ENCODE measurements around the gene SLC30A3. TPM values are rescaled to one million over a fixed set of nuclear protein-coding genes. Genes with fewer than 3 reads are reported as not detected.
A peak's percentile ranks its signal among the peaks of the same experiment; 100 is the strongest.

SLC30A3 gene
- total RNA-seq, 1 donor from 2014 or later = 0.16 TPM

DNA sequence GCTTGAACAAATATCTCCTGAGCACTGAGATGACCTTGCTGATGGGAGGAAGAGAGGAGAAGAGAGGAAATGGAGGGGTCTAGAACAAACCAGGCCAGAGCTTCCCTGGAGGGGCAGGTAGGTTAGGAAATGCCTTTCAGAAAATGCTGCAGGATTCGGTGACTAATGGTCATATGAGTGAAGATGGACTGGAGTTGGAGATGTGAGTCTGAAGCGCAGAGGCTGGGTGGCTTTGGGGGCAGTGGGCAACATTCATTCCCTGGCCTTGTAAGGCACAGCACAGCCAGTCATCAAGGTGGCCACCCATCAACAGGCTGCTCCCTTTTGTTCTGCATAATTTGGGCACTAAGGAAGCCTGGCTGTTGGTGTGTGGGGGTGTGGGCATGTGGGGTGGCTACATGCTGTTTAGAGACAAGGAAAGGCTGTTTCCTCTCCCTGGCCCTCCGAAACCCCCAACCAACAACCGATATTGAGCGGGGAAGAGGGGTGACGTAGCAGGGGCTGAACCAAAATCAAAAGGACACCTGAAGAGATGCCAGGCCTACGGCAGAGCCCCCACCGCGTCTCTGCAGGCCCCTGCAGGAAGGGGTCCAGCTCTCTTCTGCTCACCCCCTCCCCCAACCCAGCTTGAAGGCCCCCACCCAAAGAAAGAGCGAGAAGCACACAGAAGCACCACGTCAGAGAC is 1.5 kb downstream of the SLC30A3 start:
- H3K27me3 Mint-ChIP-seq (ENCODE audit: low read depth, unreplicated experiment) = peaks cover 56% of the 10 kb centered on the region
- no peak overlapping the region for H3K27ac Mint-ChIP-seq (ENCODE audit: unreplicated experiment)
- TF ChIP-seq EZH2 (IDR thresholded peaks at IDR 0.05; ENCODE audit: insufficient read depth, low read length) = no peak
- TF ChIP-seq, protein P1, sequence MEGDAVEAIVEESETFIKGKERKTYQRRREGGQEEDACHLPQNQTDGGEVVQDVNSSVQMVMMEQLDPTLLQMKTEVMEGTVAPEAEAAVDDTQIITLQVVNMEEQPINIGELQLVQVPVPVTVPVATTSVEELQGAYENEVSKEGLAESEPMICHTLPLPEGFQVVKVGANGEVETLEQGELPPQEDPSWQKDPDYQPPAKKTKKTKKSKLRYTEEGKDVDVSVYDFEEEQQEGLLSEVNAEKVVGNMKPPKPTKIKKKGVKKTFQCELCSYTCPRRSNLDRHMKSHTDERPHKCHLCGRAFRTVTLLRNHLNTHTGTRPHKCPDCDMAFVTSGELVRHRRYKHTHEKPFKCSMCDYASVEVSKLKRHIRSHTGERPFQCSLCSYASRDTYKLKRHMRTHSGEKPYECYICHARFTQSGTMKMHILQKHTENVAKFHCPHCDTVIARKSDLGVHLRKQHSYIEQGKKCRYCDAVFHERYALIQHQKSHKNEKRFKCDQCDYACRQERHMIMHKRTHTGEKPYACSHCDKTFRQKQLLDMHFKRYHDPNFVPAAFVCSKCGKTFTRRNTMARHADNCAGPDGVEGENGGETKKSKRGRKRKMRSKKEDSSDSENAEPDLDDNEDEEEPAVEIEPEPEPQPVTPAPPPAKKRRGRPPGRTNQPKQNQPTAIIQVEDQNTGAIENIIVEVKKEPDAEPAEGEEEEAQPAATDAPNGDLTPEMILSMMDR (IDR thresholded peaks at IDR 0.05; ENCODE audit: insufficient read depth, low read depth, low read length) = no peak
- peak overlapping the region; percentile 72 for H3K4me3 Mint-ChIP-seq (ENCODE audit: unreplicated experiment)
- no peak overlapping the region for H2AFZ ChIP-seq (ENCODE audit: low read depth, low read length)
- H3K4me1 ChIP-seq (ENCODE audit: insufficient read depth, low read length) = peaks cover 6% of the 10 kb centered on the region
- no peaks in the 10 kb centered on the region for H3K79me2 ChIP-seq (ENCODE audit: insufficient read depth, low read length)
- no peak overlapping the region for H3K27ac ChIP-seq (ENCODE audit: low read depth, low read length)
- H3K36me3 ChIP-seq (ENCODE audit: insufficient read depth, low read length) = no peaks in the 10 kb centered on the region
- DNase-seq (ENCODE audit: low read depth) (no peak), FAIRE-seq (no peak)
- no peak overlapping the region for H3K9ac ChIP-seq (ENCODE audit: low read length)
- H3K4me2 ChIP-seq (ENCODE audit: low read length) = no peak overlapping the region
- peaks cover 2% of the 10 kb centered on the region for H3K9me3 ChIP-seq (ENCODE audit: insufficient read depth, low read depth, low read length)
- H3K4me1 Mint-ChIP-seq (ENCODE audit: low read depth, unreplicated experiment) = peaks cover 3% of the 10 kb centered on the region
- no peaks in the 10 kb centered on the region for H3K36me3 Mint-ChIP-seq (ENCODE audit: low read depth, unreplicated experiment)
- no peak overlapping the region for H3K4me3 ChIP-seq (ENCODE audit: insufficient read depth, low read depth, low read length)
- H4K20me1 ChIP-seq (ENCODE audit: insufficient read depth, low read length) = peaks cover 14% of the 10 kb centered on the region
- peaks cover 3% of the 10 kb centered on the region for H3K9me3 Mint-ChIP-seq (ENCODE audit: unreplicated experiment)
- H3K27me3 ChIP-seq (ENCODE audit: insufficient read depth, low read length) = peaks cover 61% of the 10 kb centered on the region

DNA sequence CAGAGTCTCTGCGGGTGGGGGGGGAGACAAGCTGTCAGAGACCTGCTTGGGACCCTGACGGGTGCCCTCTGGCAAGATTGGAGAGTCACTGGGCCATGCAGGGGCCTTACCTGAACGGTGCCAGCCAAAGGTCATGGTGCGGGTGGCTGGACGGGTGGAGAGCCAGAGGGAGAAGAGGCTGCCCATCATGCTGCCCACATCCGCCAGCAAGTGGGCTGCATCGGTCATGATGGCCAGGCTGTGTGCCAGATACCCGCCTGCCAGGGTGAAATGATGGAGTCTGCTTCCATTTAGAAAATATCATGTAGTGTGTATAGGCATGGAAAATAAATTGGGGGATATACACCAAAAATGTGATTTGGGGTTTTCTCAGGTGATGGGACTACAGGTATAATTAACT is 4.8 kb downstream of the SLC30A3 start:
- Histone ChIP-seq H2AFZ (ENCODE audit: low read depth, low read length) (no peak overlapping the region), H3K79me2 (ENCODE audit: insufficient read depth, low read length) (no peaks in the 10 kb centered on the region), H3K36me3 (ENCODE audit: insufficient read depth, low read length) (no peaks in the 10 kb centered on the region), H3K4me2 (ENCODE audit: low read length) (no peak overlapping the region), H3K27me3 (ENCODE audit: insufficient read depth, low read length) (peaks cover 28% of the 10 kb centered on the region), H3K9me3 (ENCODE audit: insufficient read depth, low read depth, low read length) (no peaks in the 10 kb centered on the region), H3K4me1 (ENCODE audit: insufficient read depth, low read length) (peaks cover 7% of the 10 kb centered on the region), H4K20me1 (ENCODE audit: insufficient read depth, low read length) (no peaks in the 10 kb centered on the region), H3K27ac (ENCODE audit: low read depth, low read length) (no peak overlapping the region), H3K4me3 (ENCODE audit: insufficient read depth, low read depth, low read length) (no peak overlapping the region), H3K9ac (ENCODE audit: low read length) (no peak overlapping the region)
- Mint-ChIP-seq H3K4me3 (ENCODE audit: unreplicated experiment) (no peak overlapping the region), H3K27me3 (ENCODE audit: low read depth, unreplicated experiment) (peaks cover 60% of the 10 kb centered on the region), H3K36me3 (ENCODE audit: low read depth, unreplicated experiment) (no peaks in the 10 kb centered on the region), H3K27ac (ENCODE audit: unreplicated experiment) (no peak overlapping the region), H3K4me1 (ENCODE audit: low read depth, unreplicated experiment) (no peaks in the 10 kb centered on the region), H3K9me3 (ENCODE audit: unreplicated experiment) (peaks cover 3% of the 10 kb centered on the region)
- no peak for TF ChIP-seq EZH2 (IDR thresholded peaks at IDR 0.05; ENCODE audit: insufficient read depth, low read length)
- TF ChIP-seq, protein P1 (IDR thresholded peaks at IDR 0.05; ENCODE audit: insufficient read depth, low read depth, low read length) = no peak
- FAIRE-seq (no peak), DNase-seq (ENCODE audit: low read depth) (no peak)

DNA sequence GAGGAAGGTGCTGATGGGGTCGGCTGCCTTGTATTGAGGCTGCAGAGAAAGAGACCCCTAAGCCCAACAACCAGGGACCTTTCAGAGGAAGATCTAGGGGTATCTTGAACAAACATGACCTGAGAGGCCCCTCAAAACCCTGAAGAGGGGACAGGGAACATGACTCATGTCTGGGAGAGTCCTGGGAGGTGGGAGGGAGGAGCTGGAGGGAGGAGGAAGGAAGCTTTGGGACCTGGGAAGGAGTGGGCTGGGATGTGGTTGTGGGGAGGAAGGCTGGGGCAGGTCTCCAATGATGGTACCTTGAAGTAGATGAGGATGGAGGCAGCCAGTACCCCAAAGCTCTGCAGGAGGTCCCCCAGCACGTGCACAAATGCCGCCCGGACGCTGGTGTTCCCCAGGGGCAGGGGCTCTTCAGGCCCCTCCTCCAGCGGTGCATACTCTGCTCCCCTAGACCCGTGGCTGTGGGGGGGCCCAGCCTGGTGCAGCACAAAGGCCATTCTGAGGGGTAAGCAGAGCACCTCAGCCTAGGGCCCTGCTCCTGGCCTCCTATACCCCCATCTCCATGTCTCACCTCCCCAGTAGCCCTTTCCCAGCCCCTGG is 5.9 kb downstream of the SLC30A3 start:
- Histone ChIP-seq H3K9me3 (ENCODE audit: insufficient read depth, low read depth, low read length) (no peaks in the 10 kb centered on the region), H2AFZ (ENCODE audit: low read depth, low read length) (no peak overlapping the region), H3K27ac (ENCODE audit: low read depth, low read length) (no peak overlapping the region), H3K36me3 (ENCODE audit: insufficient read depth, low read length) (no peaks in the 10 kb centered on the region), H3K4me2 (ENCODE audit: low read length) (no peak overlapping the region), H3K27me3 (ENCODE audit: insufficient read depth, low read length) (peaks cover 26% of the 10 kb centered on the region), H3K4me3 (ENCODE audit: insufficient read depth, low read depth, low read length) (no peak overlapping the region), H3K9ac (ENCODE audit: low read length) (no peak overlapping the region), H3K4me1 (ENCODE audit: insufficient read depth, low read length) (peaks cover 7% of the 10 kb centered on the region), H3K79me2 (ENCODE audit: insufficient read depth, low read length) (no peaks in the 10 kb centered on the region), H4K20me1 (ENCODE audit: insufficient read depth, low read length) (no peaks in the 10 kb centered on the region)
- FAIRE-seq (no peak), DNase-seq (ENCODE audit: low read depth) (no peak)
- Mint-ChIP-seq H3K27ac (ENCODE audit: unreplicated experiment) (no peak overlapping the region), H3K9me3 (ENCODE audit: unreplicated experiment) (peaks cover 3% of the 10 kb centered on the region), H3K36me3 (ENCODE audit: low read depth, unreplicated experiment) (no peaks in the 10 kb centered on the region), H3K27me3 (ENCODE audit: low read depth, unreplicated experiment) (peaks cover 61% of the 10 kb centered on the region), H3K4me3 (ENCODE audit: unreplicated experiment) (no peak overlapping the region), H3K4me1 (ENCODE audit: low read depth, unreplicated experiment) (no peaks in the 10 kb centered on the region)
- TF ChIP-seq, protein P1 (IDR thresholded peaks at IDR 0.05; ENCODE audit: insufficient read depth, low read depth, low read length) = no peak
- no peak for TF ChIP-seq EZH2 (IDR thresholded peaks at IDR 0.05; ENCODE audit: insufficient read depth, low read length)
